ENCODE measurements around the gene CDH5.

The CDH5 gene

DNA sequence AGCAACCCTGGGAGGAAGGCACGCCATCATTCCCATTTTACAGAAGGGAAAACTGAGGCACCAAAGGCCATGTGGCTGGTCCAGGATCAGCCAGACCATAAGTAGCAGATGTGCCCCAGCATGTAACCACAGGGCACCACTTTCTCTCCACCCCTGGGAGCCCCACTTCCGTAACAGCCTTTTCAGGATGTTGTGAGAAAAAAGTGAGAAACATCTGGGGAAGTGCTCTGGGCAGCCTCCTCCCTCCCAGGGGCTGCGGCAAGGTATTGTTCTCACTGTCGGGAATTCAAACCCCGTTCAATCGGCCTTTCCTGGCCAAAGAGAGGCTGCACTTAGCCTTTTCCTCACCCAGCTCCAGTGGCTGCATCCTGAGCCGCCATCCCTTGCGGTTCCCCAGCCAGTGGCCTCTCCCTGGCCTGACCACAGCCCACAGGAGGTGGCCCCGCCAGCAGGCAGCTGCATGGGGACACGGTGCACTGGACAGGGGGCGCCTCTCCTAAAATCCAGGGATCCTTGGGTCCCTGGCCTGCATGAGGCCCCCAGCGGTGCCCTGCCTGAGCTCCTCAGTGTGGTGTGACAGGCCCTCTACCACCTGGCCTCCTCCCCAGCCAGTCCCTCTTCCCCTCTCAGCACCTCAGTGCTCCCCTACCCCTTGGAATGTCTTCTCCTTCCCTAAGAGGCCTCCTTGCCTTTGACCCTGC is 5.7 kb upstream of the CDH5 start:
- TF ChIP-seq ZNF274 (IDR thresholded peaks at IDR 0.05; ENCODE audit: low read depth, low read length) = no peak

DNA sequence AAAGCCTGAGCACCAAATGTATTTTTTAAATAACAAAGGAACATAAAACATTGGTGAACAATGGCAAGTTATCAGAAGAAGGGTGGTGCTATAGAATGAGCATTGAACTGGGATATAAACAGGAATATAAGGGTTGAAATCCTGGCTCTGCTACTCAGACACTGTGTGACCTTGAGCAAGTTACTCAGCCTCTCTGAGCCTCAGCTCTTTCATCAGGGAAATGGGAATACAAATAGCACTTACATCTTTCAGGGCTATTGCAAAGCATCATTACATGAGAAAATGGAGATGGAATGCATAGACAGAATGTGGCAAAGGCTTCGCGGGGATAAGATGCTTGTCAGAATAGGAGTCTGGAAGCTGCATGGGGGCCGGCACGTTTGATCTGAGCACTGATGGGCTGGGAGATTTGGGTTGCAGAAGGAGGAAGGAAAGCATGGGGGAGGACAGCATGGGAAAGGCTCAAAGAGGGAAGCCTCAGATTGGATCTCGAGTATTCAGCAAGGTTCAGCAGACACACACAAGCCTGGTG is 4.8 kb upstream of the CDH5 start:
- TF ChIP-seq ZNF274 (IDR thresholded peaks at IDR 0.05; ENCODE audit: low read depth, low read length) = no peak
- no peak overlapping the region for H3K4me3 ChIP-seq (ENCODE audit: low read length)

More for the DNA sequence above, 5.7 kb upstream of the CDH5 start:
- no peak overlapping the region for H3K4me3 ChIP-seq (ENCODE audit: low read length)

DNA sequence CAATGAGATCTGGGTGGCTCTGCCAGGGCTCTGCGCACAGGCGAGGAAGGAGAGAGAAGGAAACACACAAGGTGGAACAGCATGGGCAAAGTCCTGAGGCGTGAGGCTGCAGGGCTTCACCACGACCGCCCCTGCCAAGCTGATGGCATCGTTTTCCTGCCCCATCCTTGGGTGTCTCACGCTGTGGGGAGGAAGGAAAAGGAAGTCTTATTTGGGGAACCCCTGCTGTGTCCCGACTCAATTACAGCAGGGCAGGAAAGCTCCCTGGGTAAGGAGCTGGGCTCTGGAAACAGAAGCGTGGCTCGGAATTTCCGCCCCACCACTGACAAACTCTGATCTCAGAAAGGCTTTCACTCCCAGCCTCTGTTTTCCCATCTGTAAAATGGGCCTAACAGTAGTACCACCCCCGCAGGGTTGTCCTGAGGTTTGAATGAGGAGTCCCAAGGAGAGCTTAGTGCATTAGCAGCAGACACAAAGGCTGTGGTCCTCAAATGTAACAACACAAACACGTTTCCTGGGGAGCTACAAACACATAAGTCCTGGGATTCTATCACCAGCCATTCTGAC is 3.2 kb upstream of the CDH5 start:
- no peak overlapping the region for H3K4me3 ChIP-seq (ENCODE audit: low read length)
- TF ChIP-seq ZNF274 (IDR thresholded peaks at IDR 0.05; ENCODE audit: low read depth, low read length) = no peak

DNA sequence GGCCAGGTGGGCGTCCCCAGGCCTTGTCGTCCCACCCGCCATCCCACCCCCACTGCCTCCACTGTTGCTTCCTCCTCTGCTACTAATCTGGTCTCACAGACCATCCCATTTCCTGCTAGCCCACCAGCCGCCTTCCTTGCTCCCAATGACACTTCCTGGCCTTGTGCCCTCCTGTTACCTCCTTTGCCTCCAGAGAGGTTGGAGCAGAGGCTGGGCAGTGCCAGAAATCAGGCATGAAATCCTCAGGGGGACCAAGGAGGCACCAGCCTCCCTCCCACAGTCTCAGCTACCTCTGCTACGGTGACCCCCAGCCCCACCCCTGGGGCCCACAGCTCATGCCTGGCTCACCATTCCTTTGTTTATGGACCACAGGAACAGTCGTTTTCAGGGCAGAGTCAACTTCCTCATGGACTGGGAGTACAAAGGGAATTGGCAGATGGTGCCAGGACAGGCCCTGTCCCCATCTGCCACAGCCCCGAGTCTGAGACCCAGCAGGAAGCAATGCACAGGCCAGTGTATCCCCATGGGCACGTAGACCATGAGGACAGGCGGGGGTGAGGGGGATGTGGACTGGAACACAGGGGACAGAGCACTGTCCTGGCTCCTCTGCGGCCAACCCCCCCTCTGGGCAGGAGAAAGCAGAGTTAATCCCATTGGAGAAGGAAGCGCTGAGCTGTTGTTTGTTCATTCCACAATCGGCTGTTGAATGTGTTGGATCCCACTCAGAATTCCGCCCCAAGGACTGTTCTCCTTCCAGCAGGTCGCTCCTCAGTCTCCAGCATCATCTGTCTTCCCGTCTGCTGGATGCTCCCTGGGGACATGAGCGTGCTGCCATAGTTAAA is 2.2 kb upstream of the CDH5 start:
- no peak overlapping the region for H3K4me3 ChIP-seq (ENCODE audit: low read length)
- TF ChIP-seq ZNF274 (IDR thresholded peaks at IDR 0.05; ENCODE audit: low read depth, low read length) = no peak

DNA sequence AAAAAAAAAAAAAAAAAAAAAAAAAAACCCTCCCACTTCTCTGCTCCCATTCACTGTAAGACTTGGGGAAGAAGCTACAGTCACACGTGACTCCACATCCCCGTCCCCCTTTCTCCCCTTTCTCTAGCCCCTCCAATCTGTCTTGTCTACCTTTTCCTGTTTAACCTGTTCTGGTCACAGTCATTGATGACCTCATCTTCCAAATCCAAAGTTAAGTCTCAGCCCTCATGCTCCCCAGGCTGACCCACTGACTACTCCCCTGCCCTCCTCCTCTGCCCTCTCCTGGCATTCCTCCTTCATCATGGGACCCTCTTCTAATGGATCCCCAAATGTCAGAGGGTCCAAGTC is 1.6 kb upstream of the CDH5 start:
- no peak for TF ChIP-seq ZNF274 (IDR thresholded peaks at IDR 0.05; ENCODE audit: low read depth, low read length)
- no peak overlapping the region for H3K4me3 ChIP-seq (ENCODE audit: low read length)

DNA sequence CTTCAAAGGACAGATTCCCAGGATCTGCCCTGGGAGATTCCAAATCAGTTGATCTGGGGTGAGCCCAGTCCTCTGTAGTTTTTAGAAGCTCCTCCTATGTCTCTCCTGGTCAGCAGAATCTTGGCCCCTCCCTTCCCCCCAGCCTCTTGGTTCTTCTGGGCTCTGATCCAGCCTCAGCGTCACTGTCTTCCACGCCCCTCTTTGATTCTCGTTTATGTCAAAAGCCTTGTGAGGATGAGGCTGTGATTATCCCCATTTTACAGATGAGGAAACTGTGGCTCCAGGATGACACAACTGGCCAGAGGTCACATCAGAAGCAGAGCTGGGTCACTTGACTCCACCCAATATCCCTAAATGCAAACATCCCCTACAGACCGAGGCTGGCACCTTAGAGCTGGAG is 840 bp upstream of the CDH5 start:
- no peak for TF ChIP-seq ZNF274 (IDR thresholded peaks at IDR 0.05; ENCODE audit: low read depth, low read length)
- H3K4me3 ChIP-seq (ENCODE audit: low read length) = no peak overlapping the region

DNA sequence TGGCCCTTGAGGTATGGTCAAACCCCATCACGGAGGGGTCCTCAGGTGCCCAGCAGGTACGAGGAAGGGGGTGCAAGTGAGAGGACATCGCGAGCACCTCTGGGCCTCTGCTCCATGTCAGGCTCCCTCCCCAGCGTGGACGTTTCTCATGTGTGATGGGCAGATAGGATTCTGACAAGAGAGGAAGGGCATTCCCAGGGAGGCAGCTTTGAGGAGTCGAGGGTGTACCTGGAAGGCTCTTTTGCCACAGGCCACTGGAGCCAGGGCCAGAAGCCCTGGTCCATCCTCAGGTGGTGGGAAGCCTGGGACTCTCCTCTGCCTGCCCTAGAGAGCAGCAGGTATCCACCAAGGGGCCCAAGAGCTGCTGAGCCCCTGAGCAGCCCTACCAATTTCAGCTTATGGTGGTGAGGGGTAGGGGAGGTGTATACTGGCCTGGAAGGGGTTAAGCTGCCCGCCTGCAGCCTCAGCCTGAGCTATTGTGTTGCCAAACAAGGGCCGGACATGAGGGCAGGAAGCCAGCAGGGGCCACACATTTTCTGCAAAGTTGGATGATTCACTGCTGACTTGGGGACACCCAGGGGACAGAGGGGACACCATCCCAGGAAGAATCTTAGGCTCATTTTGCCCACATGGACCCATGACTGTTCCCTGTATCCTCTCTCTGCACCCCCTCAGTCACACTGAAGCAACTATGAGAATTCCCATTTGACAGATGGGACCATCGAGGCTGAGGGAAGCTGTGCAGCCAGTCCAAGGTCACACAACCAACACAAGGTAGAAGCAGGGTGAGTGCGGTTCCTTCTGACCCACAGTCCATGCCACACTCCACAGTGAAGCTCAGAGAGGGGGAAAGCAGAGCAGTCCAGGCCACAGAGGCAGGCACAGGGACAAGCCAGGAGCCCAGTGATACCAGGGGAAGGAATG is 1.7 kb downstream of the CDH5 start:
- no peak for TF ChIP-seq ZNF274 (IDR thresholded peaks at IDR 0.05; ENCODE audit: low read depth, low read length)

DNA sequence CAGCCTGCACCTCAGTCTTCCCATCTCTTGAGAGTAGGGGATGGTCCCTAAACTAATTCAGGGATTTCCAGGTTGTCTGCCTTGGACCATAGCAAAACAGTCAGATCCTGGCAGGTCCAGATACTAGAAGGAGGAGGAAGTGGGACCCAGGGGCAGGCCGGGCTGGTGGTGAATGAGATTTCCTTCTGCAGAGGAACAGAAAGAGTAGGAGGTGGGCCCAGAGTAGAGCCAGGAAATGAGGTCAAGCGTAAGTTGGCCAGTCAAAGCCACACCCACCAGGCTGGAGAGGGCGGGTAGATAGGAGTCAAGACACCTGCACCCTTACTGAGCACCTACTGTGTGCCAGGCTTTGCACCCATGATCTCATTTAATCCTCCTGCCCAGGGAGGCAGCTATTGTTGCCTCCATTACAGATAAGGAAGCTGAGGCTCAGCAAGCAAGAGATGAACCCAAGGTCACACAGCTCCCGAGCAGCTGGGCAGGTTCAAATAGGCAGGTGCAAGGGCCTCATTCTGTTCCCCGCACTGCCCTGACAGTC is 2.6 kb downstream of the CDH5 start:
- no peak for TF ChIP-seq ZNF274 (IDR thresholded peaks at IDR 0.05; ENCODE audit: low read depth, low read length)
- no peak overlapping the region for H3K4me3 ChIP-seq (ENCODE audit: low read length)

More for the DNA sequence above, 1.7 kb downstream of the CDH5 start:
- no peak overlapping the region for H3K4me3 ChIP-seq (ENCODE audit: low read length)

DNA sequence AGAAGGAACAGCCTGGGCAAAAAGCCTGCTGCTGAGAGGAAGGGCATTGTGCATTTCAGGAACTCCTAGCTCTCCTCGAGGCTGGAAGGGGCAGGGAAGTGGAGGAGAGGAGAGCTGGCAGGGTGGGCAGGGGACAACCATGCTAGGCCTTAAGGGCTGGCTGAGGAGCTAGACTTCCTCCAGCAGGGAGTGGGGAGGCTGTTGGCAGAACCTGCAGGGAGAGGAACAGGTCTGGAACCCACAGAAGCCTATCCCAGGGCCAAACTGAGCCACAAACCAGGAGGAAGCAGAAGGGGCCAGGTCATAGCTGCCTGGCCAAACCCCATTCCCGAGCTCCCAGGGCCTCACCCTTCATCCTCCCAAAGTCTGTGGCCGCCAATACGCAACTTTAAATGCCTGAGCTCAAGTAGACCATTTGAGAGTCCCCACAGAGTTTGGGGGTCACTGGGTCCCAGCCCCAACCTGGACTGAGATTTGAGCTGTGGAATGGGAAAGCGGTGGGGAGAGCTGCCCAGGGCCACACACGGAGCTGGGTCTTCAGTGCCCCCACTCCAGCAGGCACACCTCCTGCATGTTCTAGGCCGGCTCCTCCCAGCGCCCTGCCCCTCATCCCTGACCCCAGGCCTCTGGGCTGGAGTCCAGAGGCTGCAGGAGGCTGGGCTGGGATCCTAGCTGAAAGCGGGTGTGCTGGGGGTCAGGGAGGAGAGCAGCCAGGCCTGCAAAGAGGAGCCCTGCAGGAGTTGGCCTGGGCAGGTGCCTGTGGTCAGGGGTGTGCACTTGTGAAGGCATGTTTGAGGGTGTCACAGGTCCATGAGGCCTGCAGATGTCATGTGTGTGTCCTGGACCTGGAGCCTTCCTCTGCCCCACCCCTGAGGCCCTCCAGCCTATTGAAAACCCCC is 4.5 kb downstream of the CDH5 start:
- TF ChIP-seq ZNF274 (IDR thresholded peaks at IDR 0.05; ENCODE audit: low read depth, low read length) = no peak
- no peak overlapping the region for H3K4me3 ChIP-seq (ENCODE audit: low read length)

DNA sequence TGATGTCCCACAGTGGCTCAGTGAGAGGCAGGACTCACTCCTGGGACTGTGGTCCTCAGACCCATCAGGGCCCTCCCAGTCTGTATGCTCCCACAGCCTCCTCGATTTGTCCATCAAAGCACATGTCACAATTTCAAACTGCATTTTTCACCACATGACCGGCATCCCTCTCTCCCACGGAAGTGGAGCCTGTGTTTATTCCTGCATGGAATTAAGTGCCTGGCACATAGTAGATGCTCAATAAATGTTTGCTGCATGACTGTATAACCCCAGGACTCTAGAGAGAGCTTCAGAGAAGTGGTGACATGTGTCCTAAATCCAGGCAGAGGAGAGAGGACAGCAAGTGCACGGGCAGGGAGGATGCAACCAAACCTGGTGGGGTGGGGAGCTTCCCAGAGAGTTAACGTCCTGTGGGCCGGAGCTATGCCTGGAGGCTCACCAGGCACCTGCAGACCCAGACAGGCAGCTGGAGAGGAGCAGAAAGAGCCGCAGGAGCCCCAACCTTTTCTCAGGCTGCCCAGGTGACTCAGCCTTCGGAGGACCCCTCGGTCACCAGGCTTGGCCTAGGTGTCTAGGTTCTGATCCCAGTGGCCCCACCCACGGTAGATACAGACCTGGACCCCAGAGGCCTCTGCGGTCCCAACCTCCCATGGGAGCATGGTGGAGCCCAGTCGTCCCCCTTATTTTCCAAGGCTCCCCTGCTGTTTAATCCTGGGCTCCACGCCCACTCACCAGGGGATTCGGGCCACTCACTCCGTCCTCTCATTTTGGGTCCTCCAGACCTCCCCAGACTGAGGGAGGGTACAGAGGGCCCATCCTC is 5.8 kb downstream of the CDH5 start:
- TF ChIP-seq ZNF274 (IDR thresholded peaks at IDR 0.05; ENCODE audit: low read depth, low read length) = no peak
- no peak overlapping the region for H3K4me3 ChIP-seq (ENCODE audit: low read length)

DNA sequence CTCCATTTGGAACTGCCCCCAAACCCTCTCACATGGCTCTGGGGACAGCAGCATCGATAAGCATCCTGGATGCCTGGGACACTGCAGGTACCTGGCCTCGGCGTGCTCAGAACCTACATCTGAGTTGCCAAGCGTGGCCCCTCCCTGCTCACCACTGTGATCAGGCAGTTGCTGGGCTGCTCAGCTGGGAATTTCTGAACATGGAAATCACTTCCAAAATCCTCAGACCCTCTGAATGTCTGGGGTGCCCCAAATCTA is 6.3 kb downstream of the CDH5 start:
- no peak overlapping the region for H3K4me3 ChIP-seq (ENCODE audit: low read length)
- no peak for TF ChIP-seq ZNF274 (IDR thresholded peaks at IDR 0.05; ENCODE audit: low read depth, low read length)

DNA sequence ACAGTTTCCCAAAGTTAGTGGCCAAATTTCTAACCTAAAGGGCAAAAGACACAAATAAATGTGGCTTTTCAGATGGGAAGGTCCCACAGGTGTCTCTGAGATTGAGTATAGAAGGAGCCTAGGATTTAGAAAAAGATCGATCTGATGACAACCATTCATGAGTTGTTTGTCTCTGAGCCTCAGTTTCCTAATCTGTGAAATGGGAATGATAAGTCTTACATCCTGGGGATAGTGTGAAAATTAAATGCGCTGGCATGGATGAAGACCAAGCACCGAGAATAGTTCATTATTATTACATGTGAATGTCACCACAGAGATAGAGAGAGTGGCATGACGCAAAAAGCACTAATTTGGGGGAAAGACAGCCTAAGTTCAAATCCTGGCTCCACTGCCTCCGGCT is 7.2 kb downstream of the CDH5 start:
- no peak for TF ChIP-seq ZNF274 (IDR thresholded peaks at IDR 0.05; ENCODE audit: low read depth, low read length)
- no peak overlapping the region for H3K4me3 ChIP-seq (ENCODE audit: low read length)

All from GM08714 (cell line).